Measurements from ENCODE around the gene NUP93.

GRCh38 chr16:56886296-56886695 is 156.4 kb downstream of the NUP93 start:
- TF ChIP-seq, protein P1, sequence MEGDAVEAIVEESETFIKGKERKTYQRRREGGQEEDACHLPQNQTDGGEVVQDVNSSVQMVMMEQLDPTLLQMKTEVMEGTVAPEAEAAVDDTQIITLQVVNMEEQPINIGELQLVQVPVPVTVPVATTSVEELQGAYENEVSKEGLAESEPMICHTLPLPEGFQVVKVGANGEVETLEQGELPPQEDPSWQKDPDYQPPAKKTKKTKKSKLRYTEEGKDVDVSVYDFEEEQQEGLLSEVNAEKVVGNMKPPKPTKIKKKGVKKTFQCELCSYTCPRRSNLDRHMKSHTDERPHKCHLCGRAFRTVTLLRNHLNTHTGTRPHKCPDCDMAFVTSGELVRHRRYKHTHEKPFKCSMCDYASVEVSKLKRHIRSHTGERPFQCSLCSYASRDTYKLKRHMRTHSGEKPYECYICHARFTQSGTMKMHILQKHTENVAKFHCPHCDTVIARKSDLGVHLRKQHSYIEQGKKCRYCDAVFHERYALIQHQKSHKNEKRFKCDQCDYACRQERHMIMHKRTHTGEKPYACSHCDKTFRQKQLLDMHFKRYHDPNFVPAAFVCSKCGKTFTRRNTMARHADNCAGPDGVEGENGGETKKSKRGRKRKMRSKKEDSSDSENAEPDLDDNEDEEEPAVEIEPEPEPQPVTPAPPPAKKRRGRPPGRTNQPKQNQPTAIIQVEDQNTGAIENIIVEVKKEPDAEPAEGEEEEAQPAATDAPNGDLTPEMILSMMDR (IDR thresholded peaks at IDR 0.05), result no peak
- TF ChIP-seq POLR2A (IDR thresholded peaks at IDR 0.05), result no peak
